Measurements from ENCODE around the gene SFMBT2.

Gene SFMBT2

GRCh38 chr10:7423521-7423920, 12.7 kb upstream of the SFMBT2 start:
- Histone ChIP-seq H3K9ac (ENCODE audit: low read depth, low read length) (peak overlapping the region; percentile 40), H3K36me3 (ENCODE audit: control insufficient read depth, insufficient read depth, low read length) (no peaks in the 10 kb centered on the region), H3K9me3 (ENCODE audit: control insufficient read depth, insufficient read depth, low read length) (no peaks in the 10 kb centered on the region), H3K27me3 (ENCODE audit: control insufficient read depth, insufficient read depth, low read length) (no peaks in the 10 kb centered on the region), H3K4me3 (ENCODE audit: low read depth, low read length) (peak overlapping the region; percentile 23), H3K4me1 (ENCODE audit: control insufficient read depth, insufficient read depth, low read length) (peaks cover 25% of the 10 kb centered on the region)

- Histone ChIP-seq H3K36me3 (ENCODE audit: control insufficient read depth, insufficient read depth, low read length) (no peaks in the 10 kb centered on the region), H3K9me3 (ENCODE audit: control insufficient read depth, insufficient read depth, low read length) (no peaks in the 10 kb centered on the region), H3K4me1 (ENCODE audit: control insufficient read depth, insufficient read depth, low read length) (peaks cover 25% of the 10 kb centered on the region), H3K27me3 (ENCODE audit: control insufficient read depth, insufficient read depth, low read length) (no peaks in the 10 kb centered on the region), H3K4me3 (ENCODE audit: low read depth, low read length) (no peak overlapping the region), H3K9ac (ENCODE audit: low read depth, low read length) (no peak overlapping the region)
These were observed 10.7 kb upstream of the SFMBT2 start for GRCh38 chr10:7421526-7421925.

- Histone ChIP-seq H3K27me3 (ENCODE audit: control insufficient read depth, insufficient read depth, low read length) (peaks cover 4% of the 10 kb centered on the region), H3K36me3 (ENCODE audit: control insufficient read depth, insufficient read depth, low read length) (no peaks in the 10 kb centered on the region), H3K4me3 (ENCODE audit: low read depth, low read length) (no peak overlapping the region), H3K9me3 (ENCODE audit: control insufficient read depth, insufficient read depth, low read length) (no peaks in the 10 kb centered on the region), H3K9ac (ENCODE audit: low read depth, low read length) (no peak overlapping the region), H3K4me1 (ENCODE audit: control insufficient read depth, insufficient read depth, low read length) (peaks cover 21% of the 10 kb centered on the region)
These were observed 9.2 kb upstream of the SFMBT2 start for GRCh38 chr10:7419998-7420397.

DNA sequence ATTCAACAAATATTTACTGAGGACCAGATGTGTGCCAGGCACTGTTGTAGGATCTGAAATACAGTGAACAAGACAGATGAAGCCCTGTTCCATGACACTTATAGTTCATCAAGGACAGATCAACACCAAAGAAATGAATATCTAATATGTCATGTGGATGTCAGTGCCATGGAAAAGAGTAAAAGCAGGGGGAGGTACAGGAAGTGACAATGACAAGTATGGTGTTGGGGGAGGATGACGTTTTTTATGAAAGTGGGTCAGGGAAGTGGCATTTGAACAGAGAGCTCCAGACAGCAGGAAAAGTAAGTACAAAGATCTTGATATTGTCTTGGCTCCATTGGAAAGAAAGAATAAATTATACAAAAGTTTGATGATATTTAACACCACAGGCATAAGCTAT, 7.0 kb upstream of the SFMBT2 start:
- no peak overlapping the region for H3K9ac ChIP-seq (ENCODE audit: low read depth, low read length)
- no peak overlapping the region for H3K4me3 ChIP-seq (ENCODE audit: low read depth, low read length)
- H3K27me3 ChIP-seq (ENCODE audit: control insufficient read depth, insufficient read depth, low read length): peaks cover 24% of the 10 kb centered on the region
- no peaks in the 10 kb centered on the region for H3K9me3 ChIP-seq (ENCODE audit: control insufficient read depth, insufficient read depth, low read length)
- no peaks in the 10 kb centered on the region for H3K36me3 ChIP-seq (ENCODE audit: control insufficient read depth, insufficient read depth, low read length)
- H3K4me1 ChIP-seq (ENCODE audit: control insufficient read depth, insufficient read depth, low read length): peaks cover 3% of the 10 kb centered on the region

DNA sequence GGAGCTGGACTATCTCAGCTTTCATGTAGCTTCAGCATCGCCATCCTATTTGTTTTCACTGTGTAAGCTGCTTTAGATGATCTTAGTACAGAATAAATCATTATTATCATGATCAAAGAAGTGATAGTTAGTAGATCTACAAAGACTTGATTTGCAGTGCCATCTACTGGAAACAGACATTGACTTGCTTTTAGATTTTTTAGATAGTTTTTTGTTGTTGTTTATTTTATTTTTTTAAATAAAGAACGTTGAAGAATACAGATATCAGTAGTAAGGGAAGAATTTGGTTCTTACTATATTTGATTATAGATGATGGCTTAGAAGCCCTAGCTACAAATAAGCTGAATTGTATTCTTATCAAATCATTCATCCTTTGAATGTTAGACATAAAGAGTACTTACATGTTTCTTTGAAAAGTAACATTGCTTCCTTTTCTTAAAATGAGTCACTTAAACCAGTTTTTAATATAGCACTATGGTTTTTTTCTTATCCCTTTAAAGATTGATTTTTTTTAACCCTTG, 6.3 kb upstream of the SFMBT2 start:
- H3K4me1 ChIP-seq (ENCODE audit: control insufficient read depth, insufficient read depth, low read length): no peaks in the 10 kb centered on the region
- H3K9ac ChIP-seq (ENCODE audit: low read depth, low read length): no peak overlapping the region

GRCh38 chr10:7414766-7415165, 3.9 kb upstream of the SFMBT2 start:
- Histone ChIP-seq H3K4me3 (ENCODE audit: low read depth, low read length) (no peak overlapping the region), H3K9me3 (ENCODE audit: control insufficient read depth, insufficient read depth, low read length) (no peaks in the 10 kb centered on the region), H3K27me3 (ENCODE audit: control insufficient read depth, insufficient read depth, low read length) (peaks cover 44% of the 10 kb centered on the region), H3K4me1 (ENCODE audit: control insufficient read depth, insufficient read depth, low read length) (no peaks in the 10 kb centered on the region), H3K9ac (ENCODE audit: low read depth, low read length) (no peak overlapping the region), H3K36me3 (ENCODE audit: control insufficient read depth, insufficient read depth, low read length) (no peaks in the 10 kb centered on the region)

More for the DNA sequence above, 6.3 kb upstream of the SFMBT2 start:
- Histone ChIP-seq H3K27me3 (ENCODE audit: control insufficient read depth, insufficient read depth, low read length) (peaks cover 31% of the 10 kb centered on the region), H3K36me3 (ENCODE audit: control insufficient read depth, insufficient read depth, low read length) (no peaks in the 10 kb centered on the region), H3K4me3 (ENCODE audit: low read depth, low read length) (no peak overlapping the region), H3K9me3 (ENCODE audit: control insufficient read depth, insufficient read depth, low read length) (no peaks in the 10 kb centered on the region)

GRCh38 chr10:7412928-7413282, 2.1 kb upstream of the SFMBT2 start:
- no peaks in the 10 kb centered on the region for H3K9me3 ChIP-seq (ENCODE audit: control insufficient read depth, insufficient read depth, low read length)
- no peaks in the 10 kb centered on the region for H3K4me1 ChIP-seq (ENCODE audit: control insufficient read depth, insufficient read depth, low read length)
- H3K4me3 ChIP-seq (ENCODE audit: low read depth, low read length): peak overlapping the region; percentile 82
- no peaks in the 10 kb centered on the region for H3K36me3 ChIP-seq (ENCODE audit: control insufficient read depth, insufficient read depth, low read length)
- peaks cover 62% of the 10 kb centered on the region for H3K27me3 ChIP-seq (ENCODE audit: control insufficient read depth, insufficient read depth, low read length)
- H3K9ac ChIP-seq (ENCODE audit: low read depth, low read length): no peak overlapping the region

DNA sequence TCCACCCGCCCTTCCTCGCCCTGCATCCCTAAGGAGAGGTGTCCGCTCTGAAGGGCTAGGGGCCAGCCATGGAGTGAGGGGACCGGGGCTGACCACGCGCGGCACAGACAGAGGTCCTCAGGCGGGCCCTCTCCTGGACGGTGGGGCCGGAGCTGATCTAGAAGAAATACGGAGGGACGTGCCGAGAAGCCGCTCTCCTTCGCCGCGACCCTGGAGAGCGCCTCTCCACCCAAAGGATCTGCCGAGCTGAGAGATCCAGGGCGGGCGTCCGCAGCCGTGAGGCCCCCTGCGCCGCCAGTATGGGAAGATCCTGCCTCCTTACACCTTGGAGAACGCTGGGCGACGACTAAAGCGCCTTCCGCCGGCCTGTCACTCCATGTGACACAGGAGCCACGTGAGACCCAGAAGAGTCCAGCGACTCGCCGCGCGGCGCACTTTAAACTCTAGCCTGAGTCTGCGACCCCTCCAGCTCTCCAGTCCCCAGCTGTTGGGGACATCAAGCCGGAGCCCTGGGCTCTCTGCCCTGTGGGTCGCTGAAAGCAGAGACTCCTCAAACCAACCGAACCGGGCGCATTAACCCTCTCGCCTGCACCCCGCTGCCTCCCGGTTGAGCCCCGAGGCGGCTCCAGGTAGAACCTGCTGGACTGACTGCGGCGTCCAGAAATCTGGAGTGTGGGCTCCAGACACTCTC, 1.5 kb upstream of the SFMBT2 start:
- H3K9me3 ChIP-seq (ENCODE audit: control insufficient read depth, insufficient read depth, low read length): no peaks in the 10 kb centered on the region
- H3K36me3 ChIP-seq (ENCODE audit: control insufficient read depth, insufficient read depth, low read length): no peaks in the 10 kb centered on the region
- H3K4me3 ChIP-seq (ENCODE audit: low read depth, low read length): peak overlapping the region; percentile 82
- peaks cover 67% of the 10 kb centered on the region for H3K27me3 ChIP-seq (ENCODE audit: control insufficient read depth, insufficient read depth, low read length)
- no peaks in the 10 kb centered on the region for H3K4me1 ChIP-seq (ENCODE audit: control insufficient read depth, insufficient read depth, low read length)
- H3K9ac ChIP-seq (ENCODE audit: low read depth, low read length): peak overlapping the region; percentile 12

DNA sequence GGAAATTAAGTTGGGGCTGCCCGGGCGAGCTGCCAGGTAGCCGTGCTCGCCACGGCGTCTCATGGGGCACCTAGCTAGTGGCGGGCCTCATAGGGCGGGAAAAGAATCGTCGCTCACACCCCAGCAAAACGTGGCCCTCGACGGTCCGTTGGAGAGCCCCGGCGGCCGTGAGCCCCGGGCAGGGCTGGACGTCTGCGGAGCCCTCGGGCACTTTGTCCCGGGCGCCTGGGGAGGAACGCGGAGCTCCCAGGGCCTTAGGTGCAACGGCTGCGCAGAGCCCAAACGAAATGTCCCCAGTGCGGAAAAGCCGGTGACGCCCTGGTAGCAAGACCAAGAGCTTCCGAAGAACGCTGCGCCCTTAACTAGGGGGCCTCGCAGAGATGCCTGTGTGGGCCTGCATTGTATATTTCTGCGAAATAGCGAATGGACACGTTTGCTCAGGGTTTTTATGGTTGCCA, 866 bp upstream of the SFMBT2 start:
- H3K4me3 ChIP-seq (ENCODE audit: low read depth, low read length): peak overlapping the region; percentile 82
- no peaks in the 10 kb centered on the region for H3K9me3 ChIP-seq (ENCODE audit: control insufficient read depth, insufficient read depth, low read length)
- H3K9ac ChIP-seq (ENCODE audit: low read depth, low read length): no peak overlapping the region
- peaks cover 71% of the 10 kb centered on the region for H3K27me3 ChIP-seq (ENCODE audit: control insufficient read depth, insufficient read depth, low read length)
- no peaks in the 10 kb centered on the region for H3K36me3 ChIP-seq (ENCODE audit: control insufficient read depth, insufficient read depth, low read length)
- peaks cover under 1% of the 10 kb centered on the region for H3K4me1 ChIP-seq (ENCODE audit: control insufficient read depth, insufficient read depth, low read length)

- Histone ChIP-seq H3K9ac (ENCODE audit: low read depth, low read length) (no peak overlapping the region), H3K36me3 (ENCODE audit: control insufficient read depth, insufficient read depth, low read length) (no peaks in the 10 kb centered on the region), H3K9me3 (ENCODE audit: control insufficient read depth, insufficient read depth, low read length) (no peaks in the 10 kb centered on the region), H3K4me1 (ENCODE audit: control insufficient read depth, insufficient read depth, low read length) (peaks cover 6% of the 10 kb centered on the region), H3K27me3 (ENCODE audit: control insufficient read depth, insufficient read depth, low read length) (peaks cover 78% of the 10 kb centered on the region), H3K4me3 (ENCODE audit: low read depth, low read length) (peak overlapping the region; percentile 82)
These were observed 453 bp downstream of the SFMBT2 start for GRCh38 chr10:7410301-7410861.

- Histone ChIP-seq H3K4me3 (ENCODE audit: low read depth, low read length) (peak overlapping the region; percentile 82), H3K9me3 (ENCODE audit: control insufficient read depth, insufficient read depth, low read length) (no peaks in the 10 kb centered on the region), H3K36me3 (ENCODE audit: control insufficient read depth, insufficient read depth, low read length) (no peaks in the 10 kb centered on the region), H3K27me3 (ENCODE audit: control insufficient read depth, insufficient read depth, low read length) (peaks cover 76% of the 10 kb centered on the region), H3K9ac (ENCODE audit: low read depth, low read length) (no peak overlapping the region), H3K4me1 (ENCODE audit: control insufficient read depth, insufficient read depth, low read length) (peaks cover 11% of the 10 kb centered on the region)
These were observed 1.1 kb downstream of the SFMBT2 start for GRCh38 chr10:7409732-7410168.

All from iPS-15b (cell line).